Measurements from ENCODE around the gene PEPD. TPM values are rescaled to one million over a fixed set of nuclear protein-coding genes. Genes with fewer than 3 reads are reported as not detected.
A peak's percentile ranks its signal among the peaks of the same experiment; 100 is the strongest.

Gene PEPD
- total RNA-seq, 2 donors from 2014 or later: 18.7 to 25.7 TPM

GRCh38 chr19:33400856-33401682 lies 120.5 kb downstream of the PEPD start:
- no peak overlapping the region for H3K27ac Mint-ChIP-seq
- no peaks in the 10 kb centered on the region for H3K27me3 Mint-ChIP-seq
- ATAC-seq (no peak), DNase-seq (ENCODE audit: low spot score) (no peak)
- H3K4me1 Mint-ChIP-seq (ENCODE audit: low read depth in 2 of 2): no peaks in the 10 kb centered on the region
- no peaks in the 10 kb centered on the region for H3K36me3 Mint-ChIP-seq
- no peak overlapping the region for H3K4me3 Mint-ChIP-seq
- no peaks in the 10 kb centered on the region for H3K9me3 Mint-ChIP-seq

- Mint-ChIP-seq H3K9me3 (no peaks in the 10 kb centered on the region), H3K27me3 (no peaks in the 10 kb centered on the region), H3K4me3 (no peak overlapping the region), H3K4me1 (ENCODE audit: low read depth in 2 of 2) (peaks cover 0 to 3% of the 10 kb centered on the region in 2 donors), H3K36me3 (no peaks in the 10 kb centered on the region), H3K27ac (no peak overlapping the region)
- no peak for DNase-seq (ENCODE audit: low spot score)
- no peak for ATAC-seq
Measured at GRCh38 chr19:33399745-33400681, 121.6 kb downstream of the PEPD start.

DNA sequence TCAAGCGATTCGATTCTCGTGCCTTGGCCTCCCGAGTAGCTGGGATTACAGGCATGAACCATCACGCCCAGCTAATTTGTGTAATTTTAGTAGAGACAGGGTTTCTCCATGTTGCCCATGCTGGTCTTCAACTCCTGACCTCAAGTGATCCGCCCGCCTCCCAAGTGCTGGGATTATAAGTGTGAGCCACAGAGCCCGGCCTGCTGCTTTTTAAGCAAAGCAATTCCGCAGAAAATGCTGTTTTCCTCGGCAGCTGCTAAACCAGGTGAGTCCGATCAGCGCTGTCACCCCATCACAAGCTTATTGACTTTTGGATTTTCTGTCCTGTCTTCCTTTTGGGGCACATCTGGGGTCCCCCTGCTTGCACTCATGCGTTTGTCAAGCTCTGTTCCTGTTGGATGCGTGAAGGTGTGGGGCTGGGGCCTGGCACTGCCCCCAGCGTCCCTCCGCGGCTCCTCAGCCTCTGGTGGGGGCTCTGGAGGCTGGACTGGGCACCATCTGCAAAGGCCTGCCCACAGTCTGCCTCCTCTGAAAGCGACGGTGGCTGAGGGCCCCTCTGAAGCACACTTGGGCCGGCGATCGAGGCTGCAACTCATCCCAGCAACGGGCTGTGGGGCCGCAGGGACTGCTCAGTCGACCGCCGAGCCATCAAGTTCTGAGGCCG lies 122.4 kb downstream of the PEPD start:
- peak; percentile 25 for DNase-seq (ENCODE audit: low spot score)
- peaks cover 0 to 10% of the 10 kb centered on the region in 2 donors for H3K4me1 Mint-ChIP-seq (ENCODE audit: low read depth in 2 of 2)

DNA sequence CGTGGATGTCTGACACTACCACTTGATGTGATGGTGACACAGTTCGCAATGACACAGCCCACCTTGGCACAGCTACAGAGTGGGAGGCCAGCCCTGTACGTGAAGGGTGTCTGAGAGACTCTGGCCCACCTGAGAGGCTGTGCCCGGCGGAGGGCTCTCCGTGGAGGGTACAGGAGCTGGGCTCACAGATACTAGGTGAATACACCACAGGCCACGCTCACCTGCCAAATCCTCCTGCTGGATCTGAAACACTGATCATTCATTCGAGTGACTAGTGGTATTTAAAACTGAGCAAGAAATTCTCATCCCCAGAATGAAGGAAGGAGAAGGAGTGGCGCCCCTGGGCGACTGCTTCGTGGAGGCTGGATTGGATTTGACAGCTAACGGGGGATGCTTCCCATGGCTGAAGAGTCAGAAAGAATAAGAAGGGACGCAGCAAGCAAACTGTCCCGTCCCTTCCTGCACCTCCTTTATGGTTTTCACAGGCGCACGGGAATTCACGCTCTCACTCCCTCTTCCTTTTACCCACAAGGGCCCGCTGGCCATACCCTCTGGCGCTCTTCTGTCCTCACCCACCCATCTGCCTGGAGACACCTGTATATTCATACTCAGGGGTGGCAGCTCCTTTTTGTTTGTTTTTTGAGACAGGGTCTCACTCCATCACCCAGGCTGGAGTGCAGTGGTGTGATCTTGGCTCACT lies 123.1 kb downstream of the PEPD start:
- Mint-ChIP-seq H3K9me3 (no peaks in the 10 kb centered on the region), H3K27me3 (no peaks in the 10 kb centered on the region), H3K27ac (no peak overlapping the region), H3K4me3 (no peak overlapping the region), H3K4me1 (ENCODE audit: low read depth in 2 of 2) (peaks cover 0 to 14% of the 10 kb centered on the region in 2 donors), H3K36me3 (no peaks in the 10 kb centered on the region)
- peak; percentile 3 for DNase-seq (ENCODE audit: low spot score)
- ATAC-seq: no peak

More for the DNA sequence above, 122.4 kb downstream of the PEPD start:
- Mint-ChIP-seq H3K27ac (no peak overlapping the region), H3K4me3 (no peak overlapping the region), H3K27me3 (no peaks in the 10 kb centered on the region), H3K9me3 (no peaks in the 10 kb centered on the region), H3K36me3 (no peaks in the 10 kb centered on the region)
- no peak for ATAC-seq

GRCh38 chr19:33397536-33398360 lies 123.8 kb downstream of the PEPD start:
- no peak overlapping the region for H3K27ac Mint-ChIP-seq
- ATAC-seq (no peak), DNase-seq (ENCODE audit: low spot score) (no peak)
- peaks cover 0 to 14% of the 10 kb centered on the region in 2 donors for H3K4me1 Mint-ChIP-seq (ENCODE audit: low read depth in 2 of 2)
- H3K27me3 Mint-ChIP-seq: no peaks in the 10 kb centered on the region
- H3K9me3 Mint-ChIP-seq: no peaks in the 10 kb centered on the region
- H3K4me3 Mint-ChIP-seq: no peak overlapping the region
- no peaks in the 10 kb centered on the region for H3K36me3 Mint-ChIP-seq

GRCh38 chr19:33396701-33397535 lies 124.7 kb downstream of the PEPD start:
- Mint-ChIP-seq H3K9me3 (no peaks in the 10 kb centered on the region), H3K4me1 (ENCODE audit: low read depth in 2 of 2) (peaks cover 0 to 14% of the 10 kb centered on the region in 2 donors), H3K27me3 (no peaks in the 10 kb centered on the region), H3K36me3 (no peaks in the 10 kb centered on the region), H3K27ac (no peak overlapping the region), H3K4me3 (no peak overlapping the region)
- ATAC-seq (no peak), DNase-seq (ENCODE audit: low spot score) (no peak)

DNA sequence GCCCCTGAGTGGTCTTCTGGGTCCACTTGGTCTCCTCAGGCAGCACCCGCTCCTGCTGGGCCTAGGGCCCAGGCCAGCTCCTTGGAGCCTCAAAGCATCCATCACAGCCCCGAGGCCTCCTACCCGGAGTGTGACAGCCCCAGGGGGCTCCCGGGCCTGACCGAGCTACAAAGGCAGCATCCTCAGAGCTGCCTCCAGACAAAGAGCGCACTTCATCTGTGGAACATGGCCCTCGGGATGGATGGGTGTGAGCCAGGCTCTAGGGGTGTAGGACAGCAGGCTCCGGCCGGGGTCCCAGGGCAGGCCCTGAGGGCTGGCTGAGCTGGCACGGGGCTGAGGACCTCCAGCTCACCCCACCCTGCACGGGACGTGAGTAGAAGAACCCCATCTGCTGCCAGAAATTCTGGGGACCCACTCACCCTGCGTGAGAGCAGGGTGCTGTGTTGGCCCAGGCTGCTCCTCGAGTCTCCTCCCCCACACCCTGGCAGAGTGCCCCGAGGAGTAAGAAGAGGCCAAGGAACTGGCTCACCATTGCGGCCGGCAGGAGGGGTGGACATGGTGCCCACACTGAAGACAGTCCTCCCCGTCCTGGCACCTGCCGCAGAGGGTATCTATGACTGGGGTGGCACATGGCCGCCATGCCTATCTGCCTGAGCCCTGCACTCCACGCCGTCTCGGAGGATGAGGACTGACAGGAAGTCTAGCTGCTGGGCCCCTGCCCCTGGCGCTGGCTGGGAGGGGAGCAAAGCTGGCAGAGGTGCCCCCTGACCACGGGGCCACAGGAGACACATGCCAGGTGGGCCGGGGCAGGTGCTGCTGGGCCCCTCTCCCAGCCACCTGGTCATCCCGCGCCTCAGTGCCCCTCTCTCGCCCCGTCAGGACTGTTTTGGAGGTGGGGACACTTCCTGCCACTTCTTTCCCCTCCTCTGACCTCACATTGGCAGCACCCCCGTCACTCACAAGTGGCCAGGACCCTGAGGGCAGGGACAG lies 125.7 kb downstream of the PEPD start:
- H3K36me3 Mint-ChIP-seq: no peaks in the 10 kb centered on the region
- H3K4me1 Mint-ChIP-seq (ENCODE audit: low read depth in 2 of 2): peaks cover 0 to 14% of the 10 kb centered on the region in 2 donors
- no peaks in the 10 kb centered on the region for H3K27me3 Mint-ChIP-seq
- no peak for ATAC-seq
- no peaks in the 10 kb centered on the region for H3K9me3 Mint-ChIP-seq
- H3K27ac Mint-ChIP-seq: no peak overlapping the region
- no peak for DNase-seq (ENCODE audit: low spot score)
- H3K4me3 Mint-ChIP-seq: no peak overlapping the region

- H3K4me1 Mint-ChIP-seq (ENCODE audit: low read depth in 2 of 2): peaks cover 0 to 14% of the 10 kb centered on the region in 2 donors
- no peak overlapping the region for H3K4me3 Mint-ChIP-seq
- H3K27me3 Mint-ChIP-seq: no peaks in the 10 kb centered on the region
- no peaks in the 10 kb centered on the region for H3K36me3 Mint-ChIP-seq
- H3K9me3 Mint-ChIP-seq: no peaks in the 10 kb centered on the region
- H3K27ac Mint-ChIP-seq: no peak overlapping the region
- ATAC-seq (no peak), DNase-seq (ENCODE audit: low spot score) (no peak)
Measured at GRCh38 chr19:33394723-33395560, 126.6 kb downstream of the PEPD start.

- no peaks in the 10 kb centered on the region for H3K27me3 Mint-ChIP-seq
- H3K4me1 Mint-ChIP-seq (ENCODE audit: low read depth in 2 of 2): peaks cover 0 to 14% of the 10 kb centered on the region in 2 donors
- H3K27ac Mint-ChIP-seq: no peak overlapping the region
- H3K9me3 Mint-ChIP-seq: no peaks in the 10 kb centered on the region
- no peak for ATAC-seq
- H3K4me3 Mint-ChIP-seq: no peak overlapping the region
- no peak for DNase-seq (ENCODE audit: low spot score)
- no peaks in the 10 kb centered on the region for H3K36me3 Mint-ChIP-seq
Measured at GRCh38 chr19:33394006-33394722, 127.4 kb downstream of the PEPD start.
